ENCODE data around the gene COMTD1. TPM values are rescaled to one million over a fixed set of nuclear protein-coding genes. Genes with fewer than 3 reads are reported as not detected.

The COMTD1 gene
- total and polyA plus RNA-seq, 2 donors (not counting 3 experiments of a cell fraction or from before 2014, with no cell fraction given) = 18.4 to 18.6 TPM

GRCh38 chr10:75244487-75245353, 9.0 kb upstream of the COMTD1 start:
- intact Hi-C loops (cut with micrococcal nuclease) (no loop called here), dilution Hi-C loops (cut with MboI; ENCODE audit: extremely low pct_ligation_motif_present, low sequenced_read_pairs) (no loop called here)
- Histone ChIP-seq H3K9me3 (replicated peaks; ENCODE audit: control insufficient read depth, insufficient read depth, low read length) (no peaks in the 10 kb centered on the region), H3K4me2 (ENCODE audit: insufficient read depth, low read length) (no peak overlapping the region), H3K36me3 (ENCODE audit: control insufficient read depth in 2 of 2, extremely low read depth in 1 of 2, insufficient read depth in 2 of 2, low read length in 2 of 2) (no peaks in the 10 kb centered on the region), H3K4me1 (ENCODE audit: control insufficient read depth, extremely low read depth, insufficient read depth, low read length) (no peaks in the 10 kb centered on the region), H3K27ac (ENCODE audit: insufficient read depth, low read depth, low read length) (no peak overlapping the region), H3K9me1 (replicated peaks; ENCODE audit: control insufficient read depth, extremely low read depth, insufficient read depth, low read length) (no peaks in the 10 kb centered on the region), H4K20me1 (replicated peaks; ENCODE audit: control insufficient read depth, extremely low read depth, insufficient read depth, low read length) (no peaks in the 10 kb centered on the region), H3K9ac (replicated peaks; ENCODE audit: extremely low read depth, insufficient read depth, low read length) (no peak overlapping the region), H2AFZ (ENCODE audit: low read depth, low read length) (no peak overlapping the region), H3K27me3 (ENCODE audit: control insufficient read depth in 2 of 2, insufficient read depth in 2 of 2, low read length in 2 of 2) (no peaks in the 10 kb centered on the region), H3K79me2 (ENCODE audit: control insufficient read depth, insufficient read depth, low read length) (no peaks in the 10 kb centered on the region), H3K4me3 (replicated peaks in 1 of 3; ENCODE audit: insufficient read depth in 1 of 3, low read depth in 1 of 3, low read length in 3 of 3) (no peak overlapping the region)
- DNase-seq (ENCODE audit: low read depth, low spot score) (no peak), FAIRE-seq (no peak)
- no TSS peak for BruUV-seq (replicated peaks)
- no peak for TF ChIP-seq EZH2 (IDR thresholded peaks at IDR 0.05; ENCODE audit: borderline replicate concordance, low read depth, low read length, severe bottlenecking)
- ChIA-PET POLR2A (no interaction called here), CTCF (no interaction called here)

- Histone ChIP-seq H3K27me3 (ENCODE audit: control insufficient read depth in 2 of 2, insufficient read depth in 2 of 2, low read length in 2 of 2) (no peaks in the 10 kb centered on the region), H3K9ac (replicated peaks; ENCODE audit: extremely low read depth, insufficient read depth, low read length) (no peak overlapping the region), H3K9me3 (replicated peaks; ENCODE audit: control insufficient read depth, insufficient read depth, low read length) (no peaks in the 10 kb centered on the region), H3K4me1 (ENCODE audit: control insufficient read depth, extremely low read depth, insufficient read depth, low read length) (no peaks in the 10 kb centered on the region), H3K9me1 (replicated peaks; ENCODE audit: control insufficient read depth, extremely low read depth, insufficient read depth, low read length) (no peaks in the 10 kb centered on the region), H3K4me2 (ENCODE audit: insufficient read depth, low read length) (no peak overlapping the region), H4K20me1 (replicated peaks; ENCODE audit: control insufficient read depth, extremely low read depth, insufficient read depth, low read length) (no peaks in the 10 kb centered on the region), H3K79me2 (ENCODE audit: control insufficient read depth, insufficient read depth, low read length) (no peaks in the 10 kb centered on the region), H2AFZ (ENCODE audit: low read depth, low read length) (no peak overlapping the region), H3K27ac (ENCODE audit: insufficient read depth, low read depth, low read length) (no peak overlapping the region), H3K36me3 (ENCODE audit: control insufficient read depth in 2 of 2, extremely low read depth in 1 of 2, insufficient read depth in 2 of 2, low read length in 2 of 2) (no peaks in the 10 kb centered on the region), H3K4me3 (replicated peaks in 1 of 3; ENCODE audit: insufficient read depth in 1 of 3, low read depth in 1 of 3, low read length in 3 of 3) (no peak overlapping the region)
- no peak for TF ChIP-seq GATA2 (IDR thresholded peaks at IDR 0.05; ENCODE audit: insufficient read depth, insufficient read length, low read depth, low read length)
- TF ChIP-seq MYC (IDR thresholded peaks at IDR 0.05; ENCODE audit: low read depth, low read length) = no peak
- TF ChIP-seq, protein P1, sequence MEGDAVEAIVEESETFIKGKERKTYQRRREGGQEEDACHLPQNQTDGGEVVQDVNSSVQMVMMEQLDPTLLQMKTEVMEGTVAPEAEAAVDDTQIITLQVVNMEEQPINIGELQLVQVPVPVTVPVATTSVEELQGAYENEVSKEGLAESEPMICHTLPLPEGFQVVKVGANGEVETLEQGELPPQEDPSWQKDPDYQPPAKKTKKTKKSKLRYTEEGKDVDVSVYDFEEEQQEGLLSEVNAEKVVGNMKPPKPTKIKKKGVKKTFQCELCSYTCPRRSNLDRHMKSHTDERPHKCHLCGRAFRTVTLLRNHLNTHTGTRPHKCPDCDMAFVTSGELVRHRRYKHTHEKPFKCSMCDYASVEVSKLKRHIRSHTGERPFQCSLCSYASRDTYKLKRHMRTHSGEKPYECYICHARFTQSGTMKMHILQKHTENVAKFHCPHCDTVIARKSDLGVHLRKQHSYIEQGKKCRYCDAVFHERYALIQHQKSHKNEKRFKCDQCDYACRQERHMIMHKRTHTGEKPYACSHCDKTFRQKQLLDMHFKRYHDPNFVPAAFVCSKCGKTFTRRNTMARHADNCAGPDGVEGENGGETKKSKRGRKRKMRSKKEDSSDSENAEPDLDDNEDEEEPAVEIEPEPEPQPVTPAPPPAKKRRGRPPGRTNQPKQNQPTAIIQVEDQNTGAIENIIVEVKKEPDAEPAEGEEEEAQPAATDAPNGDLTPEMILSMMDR (IDR thresholded peaks at IDR 0.05; ENCODE audit: extremely low read depth in 1 of 2, insufficient read depth in 1 of 2, low read depth in 1 of 2, low read length in 2 of 2) = no peak
- no peak for TF ChIP-seq POLR2A (IDR thresholded peaks at IDR 0.05; ENCODE audit: low read depth, low read length)
- TF ChIP-seq POLR2AphosphoS5 (IDR thresholded peaks at IDR 0.05; ENCODE audit: insufficient read depth, low read depth, low read length) = no peak
- no peak for TF ChIP-seq JUN (IDR thresholded peaks at IDR 0.05; ENCODE audit: borderline replicate concordance, insufficient read depth, insufficient read length, low read depth)
- no peak for TF ChIP-seq EZH2 (IDR thresholded peaks at IDR 0.05; ENCODE audit: borderline replicate concordance, low read depth, low read length, severe bottlenecking)
- TF ChIP-seq MAX (IDR thresholded peaks at IDR 0.05; ENCODE audit: insufficient read depth, insufficient read length) = no peak
- no peak for TF ChIP-seq FOS (IDR thresholded peaks at IDR 0.05; ENCODE audit: borderline replicate concordance, insufficient read depth, low read length)
- ChIA-PET CTCF (no interaction called here), POLR2A (no interaction called here)
- DNase-seq (ENCODE audit: low read depth, low spot score) (no peak), FAIRE-seq (no peak)
- no TSS peak for BruUV-seq (replicated peaks)
- intact Hi-C loops (cut with micrococcal nuclease) (no loop called here), dilution Hi-C loops (cut with MboI; ENCODE audit: extremely low pct_ligation_motif_present, low sequenced_read_pairs) (no loop called here)
Observed at GRCh38 chr10:75243426-75243825, 7.7 kb upstream of the COMTD1 start.
